Hematopoietic multipotent progenitor cell treated with erythropoietin and hydrocortisone succinate and interleukin-3 and kit ligand, for 8 days (in vitro differentiated cells): Measurements from ENCODE around the gene PSORS1C2.

ENCODE experiments used
- DNase-seq: peaks from one replicate; pipeline ENCODE4 v3.0.0-alpha.2; 2015

The PSORS1C2 gene

GRCh38 chr6:31135710-31136109, 3.2 kb downstream of the PSORS1C2 start:
- DNase-seq: no peak

DNA sequence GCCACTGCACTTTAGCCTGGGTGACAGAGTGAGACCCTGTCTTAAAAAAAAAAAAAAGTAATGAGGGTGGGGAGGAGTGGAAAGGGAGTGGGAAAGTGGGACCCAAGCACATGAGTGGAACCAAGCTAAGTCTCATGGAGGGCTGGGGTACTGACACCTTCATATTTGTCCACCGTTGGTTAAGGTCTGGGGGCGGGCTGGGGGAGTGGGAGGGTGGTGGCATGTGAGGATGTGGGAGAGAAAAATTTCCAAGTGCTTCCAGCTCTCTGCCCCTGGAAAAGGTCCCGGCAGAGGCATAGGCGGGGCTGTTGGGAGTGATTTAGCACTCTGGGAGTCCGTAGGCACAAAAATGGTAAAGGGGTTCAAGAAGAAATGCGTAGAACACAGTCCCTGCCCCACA, 6.1 kb downstream of the PSORS1C2 start:
- DNase-seq: no peak

DNA sequence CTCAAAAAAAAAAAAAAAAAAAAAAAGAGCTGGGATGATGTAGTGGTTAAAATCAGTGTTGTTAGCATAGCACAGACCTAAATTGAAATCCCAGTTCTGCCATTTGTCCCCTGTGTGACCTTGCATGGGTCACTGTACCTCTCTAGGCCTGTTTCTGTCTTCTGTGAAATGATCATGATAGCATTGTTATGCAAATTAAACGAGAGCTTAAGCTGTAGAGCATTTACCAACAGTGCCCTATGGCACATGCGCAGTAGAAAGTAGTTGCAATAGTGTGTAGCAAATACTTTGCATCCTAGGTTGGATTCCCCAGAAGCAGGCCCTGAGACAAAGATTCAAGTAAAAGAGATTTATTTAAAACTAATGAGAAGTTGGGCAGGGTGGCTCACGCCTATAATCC, 7.3 kb downstream of the PSORS1C2 start:
- no peak for DNase-seq

GRCh38 chr6:31130751-31131150, 8.1 kb downstream of the PSORS1C2 start:
- DNase-seq: no peak

GRCh38 chr6:31129130-31129529, 9.7 kb downstream of the PSORS1C2 start:
- no peak for DNase-seq

DNA sequence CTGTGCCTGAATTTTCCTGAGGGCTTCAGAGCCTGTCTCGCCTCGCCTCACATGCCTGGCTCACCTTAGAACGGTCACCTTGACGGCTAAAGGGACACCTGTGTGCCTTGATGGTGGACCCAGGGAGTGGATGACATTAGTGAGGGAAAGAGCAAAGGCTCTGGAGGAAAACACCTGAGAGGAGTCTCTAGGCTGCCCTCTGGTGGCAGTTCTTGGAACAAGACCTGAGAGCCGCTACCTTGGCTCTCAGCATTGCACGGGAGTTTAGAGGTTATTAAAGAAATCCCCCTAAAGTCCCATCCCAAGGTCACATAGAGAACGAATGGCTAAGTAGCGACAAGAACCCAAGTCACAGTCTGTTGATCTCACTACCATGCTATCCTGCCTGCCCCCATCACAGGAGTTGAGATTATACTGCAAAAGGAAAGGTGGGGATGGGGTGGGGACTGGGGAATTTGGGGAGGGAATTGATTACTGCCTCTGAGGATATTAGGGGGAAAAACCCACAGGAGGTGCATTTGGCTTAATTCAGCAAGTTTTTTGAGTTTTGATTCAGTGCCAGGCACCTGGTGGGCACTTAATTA, 10.7 kb downstream of the PSORS1C2 start:
- DNase-seq: peak; percentile 60

DNA sequence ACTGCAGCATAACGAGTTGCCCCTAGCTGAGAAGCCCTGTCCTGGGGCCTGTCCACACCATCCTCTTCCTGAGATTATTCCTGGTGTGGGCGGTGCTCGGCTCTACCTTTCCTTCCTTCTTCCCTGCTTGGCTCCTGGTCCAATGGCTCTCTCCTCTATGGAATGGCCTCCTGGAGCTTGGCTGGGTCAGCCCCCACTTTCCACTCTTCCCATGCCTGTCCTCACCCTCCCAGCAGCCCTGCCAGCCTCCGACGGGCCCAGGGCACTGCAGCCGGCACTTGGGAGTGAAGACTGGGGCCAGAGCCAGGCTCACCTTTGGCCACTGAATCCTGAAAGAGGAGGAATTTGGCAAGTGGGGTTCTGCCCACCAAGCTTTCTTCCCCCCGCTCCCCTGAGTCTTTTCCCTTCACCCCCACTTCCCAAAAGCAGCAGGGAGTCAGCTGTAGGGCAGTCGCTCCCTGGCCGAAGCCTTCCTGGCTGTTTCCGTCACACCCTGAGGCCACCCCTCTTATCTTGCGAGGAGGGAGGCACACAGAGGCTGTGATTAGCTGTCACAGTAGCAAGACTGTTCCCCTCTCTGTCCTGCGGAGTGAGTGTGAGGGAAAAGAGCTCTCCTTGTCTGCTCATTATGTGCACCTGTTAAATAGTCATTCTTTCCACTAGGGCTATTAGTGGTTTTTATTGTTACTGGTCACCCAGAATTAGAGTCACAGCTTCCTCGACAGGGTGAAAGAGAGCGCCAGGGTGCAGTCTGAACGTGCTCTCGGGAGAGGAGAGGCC, 12.3 kb downstream of the PSORS1C2 start:
- DNase-seq: peak; percentile 33

DNA sequence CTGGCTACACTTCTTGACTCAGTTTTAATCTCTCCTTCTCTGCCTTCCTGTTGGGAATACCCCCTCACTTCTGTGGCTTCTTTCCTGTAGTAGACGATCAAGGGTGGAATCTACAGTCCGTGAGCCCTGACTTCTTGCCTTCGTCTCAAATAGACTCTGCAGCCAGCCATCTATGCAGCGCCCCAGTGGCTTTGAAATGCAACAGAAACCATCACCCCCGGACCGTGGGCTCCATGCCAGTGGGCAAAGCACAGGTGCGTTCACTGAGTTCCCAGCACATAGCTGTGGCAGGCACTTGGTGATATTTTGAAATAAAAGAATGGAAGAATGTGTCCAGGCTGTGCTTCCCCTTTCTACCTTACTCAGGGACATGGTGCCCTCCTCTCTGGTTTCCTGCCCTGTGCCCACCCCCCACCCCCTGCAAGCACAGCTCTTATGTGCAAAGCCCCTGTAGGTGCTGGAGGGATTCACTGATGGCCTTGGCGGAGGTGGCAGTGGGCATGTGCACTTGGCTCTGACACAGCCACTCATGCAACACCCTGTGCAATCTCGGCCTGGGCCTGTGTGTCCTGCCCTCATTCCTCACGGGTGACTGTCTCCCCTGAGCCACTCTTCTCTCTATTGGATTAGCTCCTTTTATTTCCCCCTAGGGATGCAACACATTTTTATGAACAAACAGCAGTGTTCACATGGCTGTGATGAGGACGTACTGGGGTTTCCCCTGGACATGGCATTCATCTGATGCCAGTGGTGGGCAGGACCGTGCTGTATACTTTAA, 13.1 kb downstream of the PSORS1C2 start:
- DNase-seq: no peak

- no peak for DNase-seq
Observed at GRCh38 chr6:31125162-31125561, 13.7 kb downstream of the PSORS1C2 start.

DNA sequence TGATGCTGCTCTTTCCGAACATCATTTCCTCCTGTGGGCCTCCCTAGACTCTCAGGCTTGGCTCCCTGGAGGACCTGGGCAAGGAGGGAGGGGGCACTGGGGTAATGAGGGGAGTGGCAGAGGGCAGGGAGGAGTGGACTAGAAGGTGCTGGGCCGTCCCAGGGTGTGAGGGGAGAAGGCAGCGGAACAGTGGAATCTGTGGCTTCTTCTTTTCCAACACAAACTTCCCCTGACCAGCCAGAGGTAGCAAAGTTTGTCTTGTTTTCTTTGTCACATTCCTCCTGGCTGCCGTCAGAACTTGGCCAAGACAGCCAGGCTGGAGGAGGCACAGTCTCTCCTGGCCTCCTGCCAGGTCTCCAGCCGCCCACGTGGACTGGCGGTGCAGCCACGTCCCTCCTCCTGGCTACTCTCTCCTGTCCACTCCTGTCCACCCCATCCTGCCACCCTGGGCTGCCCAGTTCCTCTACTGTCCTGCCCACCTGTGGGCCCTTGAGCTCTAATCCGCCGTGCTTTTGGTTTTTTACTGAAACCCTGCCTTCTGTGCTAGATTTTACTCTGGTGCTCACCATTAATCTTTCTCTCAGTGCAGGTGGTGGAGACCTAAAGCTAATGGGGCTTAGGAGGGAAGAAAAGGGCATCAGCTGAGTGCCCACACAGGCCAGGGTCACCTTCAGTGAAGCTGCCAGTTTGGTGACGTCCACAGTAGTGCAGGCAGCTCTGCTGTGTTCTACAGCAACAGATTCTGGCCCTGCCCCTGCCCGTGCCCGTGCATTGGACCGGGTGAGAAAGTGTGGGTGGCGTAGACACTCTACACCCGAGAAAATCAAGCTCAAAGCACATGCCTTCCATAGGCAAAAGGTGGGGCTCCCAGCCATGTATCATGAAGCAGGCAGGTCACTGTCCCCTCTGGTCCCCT, 15.8 kb downstream of the PSORS1C2 start:
- peak; percentile 11 for DNase-seq

- no peak for DNase-seq
Observed at GRCh38 chr6:31121131-31121790, 17.6 kb downstream of the PSORS1C2 start.

DNA sequence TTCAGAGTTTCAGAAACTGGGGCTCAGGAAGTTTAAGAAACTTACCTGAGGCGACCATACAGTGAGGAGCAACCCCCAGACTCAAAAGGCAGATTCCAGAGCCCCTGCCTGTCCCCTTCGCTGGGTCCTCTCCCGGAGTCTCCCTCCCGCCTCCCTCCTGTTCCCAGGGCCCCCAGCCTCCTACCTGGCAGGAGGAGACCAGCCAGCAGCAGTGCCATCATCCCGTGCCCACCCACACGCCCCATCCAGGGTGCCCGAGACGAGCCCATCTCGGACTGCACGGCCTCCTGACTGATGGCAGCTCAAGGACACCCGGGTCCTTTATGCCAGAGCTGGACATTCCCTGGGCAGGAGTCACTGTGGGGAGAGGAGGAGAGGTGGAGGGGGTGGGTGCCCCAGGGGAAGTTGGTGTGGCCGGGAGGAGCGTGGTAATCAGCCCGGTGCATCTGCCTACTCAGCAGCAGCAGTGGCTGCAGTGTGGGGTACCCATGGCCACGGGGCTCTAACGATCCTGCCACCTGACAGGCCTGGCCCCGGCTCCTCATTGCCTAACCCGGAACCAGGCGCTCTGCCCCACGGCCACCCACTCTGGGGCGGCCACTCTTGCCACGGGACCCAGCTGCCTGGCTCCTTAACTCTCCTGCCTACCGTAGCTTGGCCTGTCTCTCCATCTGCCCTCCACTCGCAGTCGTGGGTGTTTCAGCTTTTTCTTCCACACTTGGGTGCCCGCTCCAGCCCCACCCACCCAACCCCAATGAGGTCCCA, 18.5 kb downstream of the PSORS1C2 start, which contains the start of gene CDSN:
TSS of gene CDSN (minus strand) at position 296 of the 765 bp plus-strand sequence. CDS start at position 269, 27 bp downstream.
- peak; percentile 41 for DNase-seq

DNA sequence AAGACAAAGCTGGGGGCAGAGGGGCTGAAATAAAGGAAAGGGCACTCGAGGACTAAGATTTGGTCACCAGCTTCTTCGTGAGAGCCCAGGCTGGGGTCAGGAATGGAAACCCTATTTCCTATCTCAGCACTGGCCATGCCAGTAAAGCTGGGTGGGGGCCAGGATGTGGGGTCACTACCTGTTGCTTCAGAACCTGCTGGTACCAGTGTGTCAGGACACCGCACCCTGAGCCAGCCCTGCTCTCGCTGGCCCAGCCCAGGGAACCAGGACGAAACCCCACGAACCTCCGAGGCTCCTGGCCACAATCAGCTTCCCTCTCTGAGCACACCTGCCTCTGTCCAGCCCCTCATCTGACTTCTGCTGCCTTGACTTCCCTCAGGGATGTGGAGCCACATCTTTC, 20.7 kb downstream of the PSORS1C2 start:
- no peak for DNase-seq

- no peak for DNase-seq
Observed at GRCh38 chr6:31116661-31117385, 22.0 kb downstream of the PSORS1C2 start.

DNA sequence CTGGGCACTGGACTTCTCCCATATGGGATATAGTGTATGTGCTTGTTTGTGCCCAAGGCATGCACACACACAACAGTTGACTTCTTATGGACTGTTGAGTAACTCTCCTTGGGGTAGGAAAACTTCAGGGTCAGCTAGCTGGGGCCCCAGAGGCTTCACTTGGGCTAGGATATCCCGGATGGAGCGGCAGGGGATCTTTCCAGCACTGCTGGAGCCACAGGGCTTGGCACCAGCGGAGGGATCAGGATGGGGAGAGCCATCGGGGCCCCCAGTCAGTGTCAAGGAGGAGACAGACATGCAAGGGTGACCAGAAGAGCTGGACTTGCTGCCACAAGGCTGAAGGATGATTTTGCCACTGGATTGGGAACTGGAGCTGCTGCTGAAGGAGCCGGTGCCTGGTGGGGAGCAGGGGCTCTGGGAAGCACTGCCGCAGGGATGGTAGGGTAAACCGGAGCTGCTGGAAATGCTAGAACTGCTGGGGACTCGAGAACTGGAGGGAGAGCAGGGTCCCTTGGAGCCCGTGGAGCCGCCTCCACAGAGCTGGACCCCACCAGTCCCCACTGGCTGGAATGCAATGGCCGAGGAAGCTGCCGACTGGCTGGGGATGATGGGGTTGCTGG, 22.8 kb downstream of the PSORS1C2 start:
- no peak for DNase-seq

DNA sequence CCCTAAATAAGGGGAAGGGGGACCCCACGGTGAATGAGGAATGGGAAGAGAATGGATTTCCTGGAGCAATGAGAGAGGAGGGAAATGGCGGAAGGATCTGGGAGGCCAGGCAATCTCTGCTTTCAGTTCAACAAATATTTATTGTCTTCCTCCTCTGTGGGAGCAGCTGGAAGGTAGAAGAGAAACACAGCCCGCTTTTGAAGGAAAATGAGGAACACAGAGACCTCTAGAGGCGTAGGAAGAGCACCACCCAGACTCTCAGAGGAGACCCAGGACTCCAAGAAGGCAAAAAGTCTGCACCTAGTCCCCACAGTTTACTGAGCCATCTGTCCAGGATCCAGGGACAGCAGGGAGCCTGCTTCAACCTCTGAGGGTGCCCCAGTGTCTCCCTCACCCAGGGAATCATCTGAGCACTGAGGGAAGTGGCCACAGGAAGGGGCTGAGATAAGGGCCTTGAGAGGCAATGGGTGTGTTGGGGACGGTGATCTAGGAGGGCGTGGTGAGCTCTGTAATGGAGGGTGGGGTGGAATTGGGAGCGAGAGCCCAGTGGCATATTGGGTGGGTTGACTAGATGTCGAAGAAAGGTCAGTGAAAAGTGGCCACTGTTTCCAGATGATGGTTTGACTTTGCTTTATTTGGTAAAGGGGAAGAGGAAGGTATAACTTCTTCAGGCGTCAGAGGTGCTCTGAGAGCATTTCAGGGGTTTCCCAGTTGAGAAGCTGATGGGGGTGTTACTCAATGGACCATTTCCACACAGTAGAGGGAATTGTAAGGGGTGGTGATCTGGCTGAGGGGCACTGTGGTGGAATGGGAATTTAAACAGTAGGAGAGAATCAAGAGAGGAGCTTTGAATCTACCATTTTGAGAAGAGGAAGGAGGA, 23.7 kb downstream of the PSORS1C2 start:
- peak; percentile 27 for DNase-seq

GRCh38 chr6:31114541-31114878, 24.4 kb downstream of the PSORS1C2 start, which contains the start of gene PSORS1C1:
Gene PSORS1C1, plus strand, starts transcription at chr6:31114800. Its CDS starts 14,833 bp downstream, at chr6:31129633.
- DNase-seq: no peak

DNA sequence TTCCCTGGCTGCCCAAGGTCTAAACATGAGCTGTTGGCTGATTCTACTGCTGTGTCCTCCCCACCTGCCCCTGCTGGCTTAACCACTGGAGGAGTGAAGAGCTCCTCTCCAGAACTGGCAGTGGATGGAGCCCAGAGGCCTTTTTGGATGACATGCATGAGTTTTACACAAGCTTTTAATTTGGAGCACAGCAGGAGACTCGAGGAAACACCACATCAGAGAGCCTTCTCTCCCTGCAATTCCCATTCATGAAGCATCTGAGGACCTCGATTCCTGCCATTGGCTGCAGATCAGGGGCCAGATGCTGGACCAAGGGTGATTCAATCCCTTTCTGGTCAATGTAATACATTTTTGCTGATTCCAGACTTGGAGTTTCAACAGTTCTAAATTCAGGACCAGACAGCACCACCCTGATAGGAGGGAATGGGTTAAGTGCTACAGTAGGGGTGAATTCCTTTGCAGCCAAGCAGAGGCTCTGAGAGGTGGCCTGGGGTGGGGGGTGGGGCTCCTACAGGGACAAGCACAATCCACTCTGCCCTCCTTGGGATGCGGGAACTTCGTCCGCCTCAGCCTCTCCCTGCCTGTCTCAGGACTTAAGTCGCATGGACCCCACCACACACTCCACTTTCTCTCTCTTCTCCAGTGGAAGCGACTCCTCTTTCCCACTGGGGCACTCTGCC, 24.9 kb downstream of the PSORS1C2 start:
- no peak for DNase-seq
